Measurements from ENCODE around the gene DPYSL5.

DPYSL5 gene

GRCh38 chr2:26991717-26992116 is 143.8 kb downstream of the DPYSL5 start:
- no peaks in the 10 kb centered on the region for H3K9me3 ChIP-seq (ENCODE audit: severe bottlenecking)
- no peak overlapping the region for H3K4me3 ChIP-seq (ENCODE audit: low read depth, low read length)
- TF ChIP-seq CTCF (IDR thresholded peaks at IDR 0.05; ENCODE audit: low read depth, low read length): no peak
- no peaks in the 10 kb centered on the region for H3K27me3 ChIP-seq (ENCODE audit: insufficient read depth, low read depth, severe bottlenecking)
- H3K27ac ChIP-seq: no peak overlapping the region
- no peak for DNase-seq
- H3K36me3 ChIP-seq: 0 out of 2 replicates have a peak, but pooled peaks cover 4% of the 10 kb centered on the region

DNA sequence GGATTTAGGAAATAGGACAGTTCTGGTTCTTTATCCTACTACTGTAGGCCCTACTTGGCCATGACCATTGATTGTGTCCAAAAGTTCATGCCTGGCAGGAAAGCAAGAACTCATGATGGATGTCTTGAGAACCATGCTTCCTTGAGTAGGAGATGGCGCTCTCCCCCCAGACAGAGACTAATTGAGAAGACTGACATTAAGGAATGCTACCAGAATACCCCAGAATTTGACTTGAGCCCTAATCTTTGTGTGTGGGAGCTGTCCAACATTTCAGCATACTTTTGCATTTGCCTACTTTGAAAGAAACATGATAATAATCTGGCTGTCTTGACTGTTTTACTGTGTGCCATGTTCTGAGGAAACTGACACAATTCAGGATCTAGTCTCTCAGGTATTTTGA is 145.8 kb downstream of the DPYSL5 start:
- no peaks in the 10 kb centered on the region for H3K9me3 ChIP-seq (ENCODE audit: severe bottlenecking)
- TF ChIP-seq CTCF (IDR thresholded peaks at IDR 0.05; ENCODE audit: low read depth, low read length): no peak
- H3K4me3 ChIP-seq (ENCODE audit: low read depth, low read length): no peak overlapping the region
- no peaks in the 10 kb centered on the region for H3K27me3 ChIP-seq (ENCODE audit: insufficient read depth, low read depth, severe bottlenecking)
- no peaks in the 10 kb centered on the region for H3K36me3 ChIP-seq
- no peak overlapping the region for H3K27ac ChIP-seq
- no peak for DNase-seq

DNA sequence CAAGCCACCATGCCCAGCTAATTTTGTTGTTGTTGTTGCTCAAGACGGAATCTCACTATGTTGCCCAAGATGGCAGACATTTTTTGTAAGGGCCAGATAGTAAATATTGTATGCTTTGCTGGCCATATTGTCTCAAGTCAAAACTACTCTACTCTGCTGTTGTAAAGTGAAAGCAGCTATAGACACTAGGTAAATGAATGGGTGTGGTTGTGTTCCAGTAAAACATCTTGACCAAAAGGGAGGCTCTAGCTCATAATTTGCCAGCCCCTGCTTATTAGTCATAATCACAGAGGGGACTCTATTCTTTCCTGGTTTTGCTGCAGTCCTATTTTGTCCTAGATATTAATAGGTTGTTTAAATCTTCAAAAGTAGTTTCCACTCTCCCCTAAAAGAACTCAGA is 147.1 kb downstream of the DPYSL5 start:
- TF ChIP-seq CTCF (IDR thresholded peaks at IDR 0.05; ENCODE audit: low read depth, low read length): no peak
- no peak for DNase-seq
- H3K36me3 ChIP-seq: no peaks in the 10 kb centered on the region
- no peak overlapping the region for H3K27ac ChIP-seq
- no peaks in the 10 kb centered on the region for H3K27me3 ChIP-seq (ENCODE audit: insufficient read depth, low read depth, severe bottlenecking)
- no peak overlapping the region for H3K4me3 ChIP-seq (ENCODE audit: low read depth, low read length)
- no peaks in the 10 kb centered on the region for H3K9me3 ChIP-seq (ENCODE audit: severe bottlenecking)

GRCh38 chr2:26997394-26997793 is 149.5 kb downstream of the DPYSL5 start:
- no peak for DNase-seq
- no peaks in the 10 kb centered on the region for H3K36me3 ChIP-seq

DNA sequence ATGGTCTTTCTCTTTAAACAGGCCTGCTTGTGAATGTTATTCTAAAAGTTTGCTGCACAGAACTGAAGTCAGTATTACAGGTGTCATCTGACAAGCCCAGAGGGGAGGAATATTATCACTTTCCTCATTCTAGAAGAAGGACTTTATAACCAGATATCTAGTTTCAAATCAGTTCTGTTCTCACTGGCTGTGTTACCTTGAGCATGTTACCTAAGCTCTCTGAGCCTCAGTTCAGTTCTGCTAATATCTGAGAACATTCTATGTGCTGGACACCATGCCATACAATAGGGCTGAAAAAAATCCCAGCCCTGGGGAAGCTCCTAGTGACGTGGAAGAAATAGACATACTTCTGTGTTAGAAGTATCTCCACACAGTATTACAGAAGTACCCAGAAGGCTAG is 150.4 kb downstream of the DPYSL5 start:
- no peak overlapping the region for H3K4me3 ChIP-seq (ENCODE audit: low read depth, low read length)
- no peaks in the 10 kb centered on the region for H3K9me3 ChIP-seq (ENCODE audit: severe bottlenecking)
- no peaks in the 10 kb centered on the region for H3K27me3 ChIP-seq (ENCODE audit: insufficient read depth, low read depth, severe bottlenecking)
- no peaks in the 10 kb centered on the region for H3K36me3 ChIP-seq
- no peak for TF ChIP-seq CTCF (IDR thresholded peaks at IDR 0.05; ENCODE audit: low read depth, low read length)
- no peak for DNase-seq
- no peak overlapping the region for H3K27ac ChIP-seq

More at GRCh38 chr2:26997394-26997793, 149.5 kb downstream of the DPYSL5 start:
- Histone ChIP-seq H3K4me3 (ENCODE audit: low read depth, low read length) (no peak overlapping the region), H3K27me3 (ENCODE audit: insufficient read depth, low read depth, severe bottlenecking) (no peaks in the 10 kb centered on the region), H3K27ac (no peak overlapping the region), H3K9me3 (ENCODE audit: severe bottlenecking) (no peaks in the 10 kb centered on the region)
- TF ChIP-seq CTCF (IDR thresholded peaks at IDR 0.05; ENCODE audit: low read depth, low read length): no peak
